Middle frontal gyrus (tissue), 1 donor: ENCODE measurements around the gene CBLN4.

Experiments used
- DNase-seq: peaks from one replicate; pipeline ENCODE4 v3.0.0-alpha.2; 2015; ENCODE audit warnings: low spot score; ENCODE audit errors: extremely low spot score

The CBLN4 gene

GRCh38 chr20:56005389-56005715, at the start of gene CBLN4:
Gene CBLN4, minus strand, starts transcription at chr20:56005519. Its CDS starts 1,348 bp downstream, at chr20:56004171.
- no peak for DNase-seq

GRCh38 chr20:56043227-56043626, 37.9 kb upstream of the CBLN4 start:
- DNase-seq, result no peak

- no peak for DNase-seq
These were observed 26.9 kb upstream of the CBLN4 start for GRCh38 chr20:56032251-56032650.

- no peak for DNase-seq
These were observed 13.4 kb upstream of the CBLN4 start for GRCh38 chr20:56018716-56019115.

GRCh38 chr20:56018194-56018593, 12.9 kb upstream of the CBLN4 start:
- no peak for DNase-seq

- no peak for DNase-seq
These were observed 12.2 kb upstream of the CBLN4 start for GRCh38 chr20:56017560-56017959.

GRCh38 chr20:56014998-56015397, 9.7 kb upstream of the CBLN4 start:
- no peak for DNase-seq

- no peak for DNase-seq
These were observed 8.8 kb upstream of the CBLN4 start for GRCh38 chr20:56014151-56014550.

- no peak for DNase-seq
These were observed 519 bp downstream of the CBLN4 start for GRCh38 chr20:56004611-56005388.

- DNase-seq, result no peak
These were observed 1.3 kb downstream of the CBLN4 start for GRCh38 chr20:56004007-56004406.

- no peak for DNase-seq
These were observed 2.2 kb downstream of the CBLN4 start for GRCh38 chr20:56002908-56003800.

GRCh38 chr20:56001890-56002289, 3.4 kb downstream of the CBLN4 start:
- no peak for DNase-seq

- no peak for DNase-seq
These were observed 4.1 kb downstream of the CBLN4 start for GRCh38 chr20:56001106-56001785.

- no peak for DNase-seq
These were observed 26.8 kb downstream of the CBLN4 start for GRCh38 chr20:55978550-55978949.

- DNase-seq, result no peak
These were observed 27.4 kb downstream of the CBLN4 start for GRCh38 chr20:55977690-55978459.

GRCh38 chr20:55974491-55975202, 30.7 kb downstream of the CBLN4 start:
- DNase-seq, result no peak

- DNase-seq, result no peak
These were observed 40.5 kb downstream of the CBLN4 start for GRCh38 chr20:55964790-55965189.

GRCh38 chr20:55961376-55962330, 43.7 kb downstream of the CBLN4 start:
- DNase-seq, result no peak

GRCh38 chr20:55953201-55953600, 52.1 kb downstream of the CBLN4 start:
- no peak for DNase-seq
